Activated CD4-positive, alpha-beta memory T cell treated with anti-CD3 and anti-CD28 coated beads, Interleukin-2, amount 10 ng/mL, durations not matched to agents 7 days and 5 days (primary cell): ENCODE results near the gene SORCS2. TPM values are rescaled to one million over a fixed set of nuclear protein-coding genes. Genes with fewer than 3 reads are reported as not detected.

Experiments used
- CTCF ChIA-PET: fragments of 350-600 bp; sonication (Branson Sonifier 250); formaldehyde crosslinking; loops from one replicate; lab custom pipeline; 2021; ENCODE audit warnings: antibody characterized with exemption, inconsistent platforms; lab: Charles Lee
- POLR2A ChIA-PET: fragments of 350-600 bp; sonication (Branson Sonifier 250); formaldehyde crosslinking; loops from one replicate; lab custom pipeline; 2021; ENCODE audit warnings: antibody characterized with exemption; lab: Charles Lee
- DNase-seq: peaks from one replicate; pipeline ENCODE4 v3.0.0-alpha.2; 2020
- H3K27ac Mint-ChIP-seq: one replicate; pipeline ENCODE4 v1.8.0; 2021; ENCODE audit warnings: mild to moderate bottlenecking, mixed read lengths
- H3K27me3 Mint-ChIP-seq: one replicate; pipeline ENCODE4 v1.8.0; 2021; ENCODE audit warnings: mixed read lengths
- H3K36me3 Mint-ChIP-seq: one replicate; pipeline ENCODE4 v1.8.0; 2021; ENCODE audit warnings: low read depth, mixed read lengths
- H3K4me1 Mint-ChIP-seq: one replicate; pipeline ENCODE4 v1.8.0; 2021; ENCODE audit warnings: mixed read lengths
- H3K4me3 Mint-ChIP-seq: one replicate; pipeline ENCODE4 v1.8.0; 2021; ENCODE audit warnings: mild to moderate bottlenecking, mixed read lengths
- H3K9me3 Mint-ChIP-seq: one replicate; pipeline ENCODE4 v1.8.0; 2021; ENCODE audit warnings: mixed read lengths
- total RNA-seq, 2 experiments: library from RNA; stranded (reverse); gene quantifications; one replicate each; pipeline ENCODE4 v1.2.3, GENCODE V29; 2021

The SORCS2 gene
- total RNA-seq, 2 experiments from 2014 or later, result 0.10 to 0.18 TPM

GRCh38 chr4:7666744-7667143 lies 474.4 kb downstream of the SORCS2 start:
- no peak overlapping the region for H3K4me3 Mint-ChIP-seq
- peaks cover 5% of the 10 kb centered on the region for H3K4me1 Mint-ChIP-seq
- no peak for DNase-seq
- H3K36me3 Mint-ChIP-seq, result no peaks in the 10 kb centered on the region
- ChIA-PET POLR2A (interaction anchor here (1.9 kb wide), 1 partner anchor 14 kb away, joined by 5 read pairs; no protein-coding TSS in a partner anchor), CTCF (no interaction called here)
- peaks cover 13% of the 10 kb centered on the region for H3K27me3 Mint-ChIP-seq
- no peak overlapping the region for H3K27ac Mint-ChIP-seq
- no peaks in the 10 kb centered on the region for H3K9me3 Mint-ChIP-seq

GRCh38 chr4:7668271-7668670 lies 475.9 kb downstream of the SORCS2 start:
- H3K4me3 Mint-ChIP-seq, result no peak overlapping the region
- ChIA-PET POLR2A (interaction anchor here (1.9 kb wide), 1 partner anchor 16 kb away, joined by 5 read pairs; no protein-coding TSS in a partner anchor), CTCF (no interaction called here)
- H3K4me1 Mint-ChIP-seq, result no peaks in the 10 kb centered on the region
- peaks cover 15% of the 10 kb centered on the region for H3K27me3 Mint-ChIP-seq
- no peak for DNase-seq
- H3K27ac Mint-ChIP-seq, result no peak overlapping the region
- H3K36me3 Mint-ChIP-seq, result no peaks in the 10 kb centered on the region
- no peaks in the 10 kb centered on the region for H3K9me3 Mint-ChIP-seq

DNA sequence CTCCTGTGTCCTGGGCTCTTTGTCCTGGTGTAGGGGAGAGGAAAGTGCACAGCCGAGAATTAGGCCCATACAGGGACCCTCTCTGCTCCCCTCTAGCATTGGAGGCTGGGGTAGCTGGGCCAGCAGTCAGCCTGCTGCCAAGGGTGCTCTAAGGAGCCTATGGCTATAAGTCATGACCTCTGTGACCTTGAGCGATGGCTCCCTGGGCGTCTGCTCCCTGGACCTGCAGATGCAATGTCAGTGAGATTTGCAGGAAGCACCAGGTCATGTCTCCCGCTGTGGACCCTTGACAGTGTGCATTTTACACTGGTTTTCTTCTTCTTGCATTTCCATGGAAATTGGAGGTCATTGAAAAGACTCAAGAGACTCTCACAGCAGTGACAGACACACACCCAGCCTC lies 476.5 kb downstream of the SORCS2 start:
- Mint-ChIP-seq H3K27ac (no peak overlapping the region), H3K9me3 (no peaks in the 10 kb centered on the region), H3K27me3 (peaks cover 15% of the 10 kb centered on the region), H3K4me1 (no peaks in the 10 kb centered on the region), H3K4me3 (no peak overlapping the region), H3K36me3 (no peaks in the 10 kb centered on the region)
- ChIA-PET CTCF (no interaction called here), POLR2A (interaction anchor here (1.9 kb wide), 1 partner anchor 16 kb away, joined by 5 read pairs; no protein-coding TSS in a partner anchor)
- DNase-seq, result no peak

DNA sequence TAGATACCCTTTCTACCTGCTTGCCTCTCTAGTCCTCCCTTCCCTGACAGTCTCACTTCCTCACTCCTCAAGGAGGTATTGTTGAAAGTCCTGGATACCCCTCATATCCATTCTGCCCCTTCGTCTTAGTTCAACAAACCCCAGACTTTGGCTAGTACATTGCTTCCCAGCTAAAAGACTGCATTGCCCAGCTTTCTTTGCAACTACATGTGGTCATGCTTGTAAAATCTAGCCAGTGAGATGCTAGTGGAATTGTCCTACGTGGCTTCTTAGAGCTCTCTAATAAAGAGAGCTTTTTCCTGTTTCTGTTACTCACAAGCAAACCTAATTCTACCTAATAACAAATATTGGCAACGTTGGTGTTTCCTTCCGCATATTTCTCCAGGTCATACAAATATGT lies 480.3 kb downstream of the SORCS2 start:
- Mint-ChIP-seq H3K27me3 (peaks cover 15% of the 10 kb centered on the region), H3K27ac (no peak overlapping the region), H3K9me3 (no peaks in the 10 kb centered on the region), H3K4me3 (no peak overlapping the region), H3K4me1 (no peaks in the 10 kb centered on the region), H3K36me3 (no peaks in the 10 kb centered on the region)
- DNase-seq, result no peak
- ChIA-PET POLR2A (no interaction called here), CTCF (no interaction called here)

GRCh38 chr4:7673121-7673520 lies 480.8 kb downstream of the SORCS2 start:
- no peaks in the 10 kb centered on the region for H3K36me3 Mint-ChIP-seq
- CTCF ChIA-PET, result no interaction called here
- no peak overlapping the region for H3K4me3 Mint-ChIP-seq
- H3K27me3 Mint-ChIP-seq, result peaks cover 15% of the 10 kb centered on the region
- no peak overlapping the region for H3K27ac Mint-ChIP-seq
- POLR2A ChIA-PET, result no interaction called here
- H3K9me3 Mint-ChIP-seq, result no peaks in the 10 kb centered on the region
- no peak for DNase-seq
- no peaks in the 10 kb centered on the region for H3K4me1 Mint-ChIP-seq

DNA sequence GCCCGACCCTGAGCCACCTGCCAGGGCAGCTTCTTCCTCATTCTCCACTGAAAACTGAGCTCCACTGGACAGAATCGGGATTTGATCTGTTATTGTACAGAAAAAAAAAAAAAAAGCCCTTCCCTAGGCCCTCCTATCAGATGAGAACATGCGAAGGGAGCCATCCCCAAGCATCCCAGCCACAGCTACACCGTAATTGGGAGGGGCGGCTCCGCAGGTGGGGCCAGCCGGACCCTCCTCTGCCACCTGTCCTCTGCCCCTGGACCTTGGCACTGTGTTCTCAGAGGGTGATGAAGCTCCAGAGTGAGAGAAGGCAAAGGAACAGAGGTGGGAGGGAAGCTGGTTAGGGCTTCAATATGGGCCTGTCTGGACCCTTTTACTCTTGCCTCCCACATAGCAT lies 482.4 kb downstream of the SORCS2 start:
- Mint-ChIP-seq H3K9me3 (no peaks in the 10 kb centered on the region), H3K27me3 (peaks cover 15% of the 10 kb centered on the region), H3K4me3 (no peak overlapping the region), H3K36me3 (no peaks in the 10 kb centered on the region), H3K4me1 (no peaks in the 10 kb centered on the region), H3K27ac (no peak overlapping the region)
- POLR2A ChIA-PET, result no interaction called here
- CTCF ChIA-PET, result no interaction called here
- no peak for DNase-seq

- no peaks in the 10 kb centered on the region for H3K4me1 Mint-ChIP-seq
- ChIA-PET CTCF (no interaction called here), POLR2A (no interaction called here)
- no peaks in the 10 kb centered on the region for H3K36me3 Mint-ChIP-seq
- no peak overlapping the region for H3K27ac Mint-ChIP-seq
- H3K27me3 Mint-ChIP-seq, result peaks cover 15% of the 10 kb centered on the region
- DNase-seq, result no peak
- no peaks in the 10 kb centered on the region for H3K9me3 Mint-ChIP-seq
- no peak overlapping the region for H3K4me3 Mint-ChIP-seq
Observed at GRCh38 chr4:7675136-7675535, 482.8 kb downstream of the SORCS2 start.

- no peaks in the 10 kb centered on the region for H3K9me3 Mint-ChIP-seq
Observed at GRCh38 chr4:7675612-7676320, 483.4 kb downstream of the SORCS2 start.

GRCh38 chr4:7676398-7676922 lies 484.1 kb downstream of the SORCS2 start:
- H3K27ac Mint-ChIP-seq, result no peak overlapping the region
- DNase-seq, result no peak
- H3K27me3 Mint-ChIP-seq, result peaks cover 12% of the 10 kb centered on the region
- POLR2A ChIA-PET, result no interaction called here
- no peaks in the 10 kb centered on the region for H3K9me3 Mint-ChIP-seq
- no peak overlapping the region for H3K4me3 Mint-ChIP-seq
- CTCF ChIA-PET, result no interaction called here
- H3K36me3 Mint-ChIP-seq, result no peaks in the 10 kb centered on the region
- no peaks in the 10 kb centered on the region for H3K4me1 Mint-ChIP-seq

More at GRCh38 chr4:7675612-7676320, 483.4 kb downstream of the SORCS2 start:
- ChIA-PET CTCF (no interaction called here), POLR2A (no interaction called here)
- DNase-seq, result no peak
- peaks cover 13% of the 10 kb centered on the region for H3K27me3 Mint-ChIP-seq
- no peaks in the 10 kb centered on the region for H3K4me1 Mint-ChIP-seq
- no peak overlapping the region for H3K4me3 Mint-ChIP-seq
- no peaks in the 10 kb centered on the region for H3K36me3 Mint-ChIP-seq
- H3K27ac Mint-ChIP-seq, result no peak overlapping the region

DNA sequence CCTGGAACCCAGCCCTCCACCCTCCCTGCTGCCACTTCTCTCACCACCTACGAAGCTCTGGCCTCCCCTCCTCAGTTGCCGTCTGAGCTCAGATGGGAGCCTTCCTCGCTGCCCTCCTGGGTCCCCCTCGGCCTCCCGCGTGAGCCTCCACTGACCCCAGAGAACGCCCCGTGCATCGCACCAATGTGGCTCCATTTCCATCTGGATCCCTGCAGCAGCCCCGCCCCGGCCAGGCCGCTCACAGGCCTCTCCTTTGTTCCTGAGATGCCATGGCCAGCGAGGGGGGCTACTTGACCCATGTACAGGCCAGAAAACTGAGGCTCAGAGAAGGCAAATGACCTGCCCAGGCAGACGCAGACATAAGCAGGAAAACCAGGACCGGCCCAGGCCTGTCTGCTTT lies 484.7 kb downstream of the SORCS2 start:
- Mint-ChIP-seq H3K36me3 (no peaks in the 10 kb centered on the region), H3K27ac (no peak overlapping the region), H3K27me3 (peaks cover 7% of the 10 kb centered on the region), H3K4me3 (no peak overlapping the region), H3K9me3 (no peaks in the 10 kb centered on the region), H3K4me1 (no peaks in the 10 kb centered on the region)
- CTCF ChIA-PET, result no interaction called here
- DNase-seq, result no peak
- POLR2A ChIA-PET, result no interaction called here

DNA sequence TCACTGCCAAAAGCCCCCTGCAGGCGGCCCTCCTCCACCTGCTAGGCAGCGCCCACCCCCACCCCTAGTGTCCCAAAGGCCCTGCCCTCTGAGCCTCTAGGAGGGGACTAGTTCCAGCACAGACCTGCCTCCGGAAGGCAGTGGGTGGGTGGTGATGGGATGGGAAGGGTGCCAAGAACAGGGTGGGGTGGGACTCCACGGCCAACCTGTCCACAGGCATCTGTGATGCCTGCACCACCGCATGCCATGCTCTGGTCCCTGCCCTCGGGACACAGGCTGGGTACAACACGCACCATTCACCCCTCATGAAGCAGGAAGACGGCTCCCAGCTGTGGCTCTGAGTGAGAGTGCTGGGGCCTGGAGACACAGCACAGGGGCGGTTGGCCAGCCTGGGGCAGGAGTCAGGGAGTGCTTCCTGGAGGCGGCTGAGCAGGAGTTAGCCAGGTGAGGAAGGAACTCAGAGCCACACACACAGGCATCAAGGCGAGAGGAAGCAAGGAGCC lies 485.5 kb downstream of the SORCS2 start:
- H3K4me3 Mint-ChIP-seq, result no peak overlapping the region
- CTCF ChIA-PET, result no interaction called here
- DNase-seq, result no peak
- no peak overlapping the region for H3K27ac Mint-ChIP-seq
- POLR2A ChIA-PET, result no interaction called here
- no peaks in the 10 kb centered on the region for H3K36me3 Mint-ChIP-seq
- H3K27me3 Mint-ChIP-seq, result peaks cover 5% of the 10 kb centered on the region
- H3K9me3 Mint-ChIP-seq, result no peaks in the 10 kb centered on the region
- no peaks in the 10 kb centered on the region for H3K4me1 Mint-ChIP-seq

GRCh38 chr4:7678318-7678852 lies 486.0 kb downstream of the SORCS2 start:
- ChIA-PET POLR2A (no interaction called here), CTCF (no interaction called here)
- Mint-ChIP-seq H3K4me1 (no peaks in the 10 kb centered on the region), H3K36me3 (no peaks in the 10 kb centered on the region), H3K27me3 (peaks cover 5% of the 10 kb centered on the region), H3K4me3 (no peak overlapping the region), H3K27ac (no peak overlapping the region), H3K9me3 (no peaks in the 10 kb centered on the region)
- no peak for DNase-seq

DNA sequence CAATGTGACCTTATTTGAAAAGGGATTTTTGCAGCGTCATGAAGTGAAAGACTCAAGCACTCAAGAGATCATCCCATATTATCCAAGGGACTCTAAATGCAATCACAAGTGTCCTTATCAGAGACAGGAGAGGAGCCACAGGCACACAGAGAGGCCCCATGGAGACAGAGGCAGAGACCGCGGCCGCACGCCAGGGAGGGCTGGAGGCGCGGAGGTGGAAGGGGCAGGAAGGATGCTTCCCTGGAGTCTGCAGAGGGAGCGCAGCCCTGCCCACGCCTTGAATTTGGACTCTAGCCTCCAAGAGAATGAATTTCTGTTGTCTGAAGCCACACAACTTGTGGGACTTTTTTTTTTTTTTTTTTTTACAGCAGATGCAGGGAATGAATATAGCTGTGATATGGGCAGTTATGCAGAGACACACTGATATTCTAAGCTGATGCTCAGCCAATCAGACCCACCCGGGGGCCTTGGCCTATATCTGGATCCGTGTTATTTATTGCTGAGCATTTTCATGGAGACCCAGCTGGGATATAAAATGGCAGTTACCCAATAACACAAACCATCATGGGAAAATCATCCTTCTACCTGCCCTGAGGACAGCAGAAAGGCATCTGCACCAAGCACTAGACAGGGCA lies 487.2 kb downstream of the SORCS2 start:
- ChIA-PET CTCF (no interaction called here), POLR2A (no interaction called here)
- H3K9me3 Mint-ChIP-seq, result no peaks in the 10 kb centered on the region
- H3K27me3 Mint-ChIP-seq, result peaks cover 5% of the 10 kb centered on the region
- no peaks in the 10 kb centered on the region for H3K36me3 Mint-ChIP-seq
- H3K27ac Mint-ChIP-seq, result no peak overlapping the region
- DNase-seq, result no peak
- H3K4me1 Mint-ChIP-seq, result no peaks in the 10 kb centered on the region
- no peak overlapping the region for H3K4me3 Mint-ChIP-seq
